Gastrocnemius medialis (tissue), 4 donors: Measurements from ENCODE around the gene PDE1C.

Source experiments
- POLR2A ChIP-seq, 2 donors: fragments of 450-650 bp; IDR thresholded peaks; one replicate each; pipeline ENCODE4 v1.6.1; 2017; ENCODE audit warnings: antibody characterized with exemption in 2 of 2, mild to moderate bottlenecking in 2 of 2, moderate library complexity in 2 of 2
- TF ChIP-seq, protein P1 (sequence below), 5 experiments: fragments of 450-650 bp in 3 of 5; fragments of 200-600 bp in 2 of 5; sonication (generic) in 2 of 5; IDR thresholded peaks in 4 of 5; conservative IDR thresholded peaks in 1 of 5; 1 replicate in 4 of 5; 2 replicates in 1 of 5; pipeline ENCODE4 v1.5.1; 2016 to 2019; ENCODE audit warnings: antibody characterized with exemption in 5 of 5, mild to moderate bottlenecking in 3 of 5, moderate library complexity in 3 of 5

DNA sequence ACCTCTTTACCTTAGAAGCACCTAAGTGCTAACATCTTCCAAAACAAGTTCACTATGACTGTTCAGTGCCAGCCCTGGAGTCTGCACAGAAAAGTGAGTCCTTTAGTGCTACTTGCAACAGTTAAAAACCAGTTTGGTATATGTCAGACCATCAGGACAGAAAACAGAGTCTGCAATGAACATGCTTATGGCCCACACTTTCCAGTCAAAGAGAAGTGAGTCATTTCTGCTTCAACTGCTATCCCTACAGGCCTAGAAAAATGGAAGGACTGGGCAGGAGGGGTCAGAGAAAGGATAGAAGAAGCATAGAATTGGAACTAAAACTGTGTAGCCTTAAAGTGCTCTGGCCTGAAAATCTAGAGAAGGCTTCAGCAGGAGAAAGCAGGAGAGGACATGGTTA is 108.0 kb downstream of the PDE1C start:
- TF ChIP-seq, protein P1, sequence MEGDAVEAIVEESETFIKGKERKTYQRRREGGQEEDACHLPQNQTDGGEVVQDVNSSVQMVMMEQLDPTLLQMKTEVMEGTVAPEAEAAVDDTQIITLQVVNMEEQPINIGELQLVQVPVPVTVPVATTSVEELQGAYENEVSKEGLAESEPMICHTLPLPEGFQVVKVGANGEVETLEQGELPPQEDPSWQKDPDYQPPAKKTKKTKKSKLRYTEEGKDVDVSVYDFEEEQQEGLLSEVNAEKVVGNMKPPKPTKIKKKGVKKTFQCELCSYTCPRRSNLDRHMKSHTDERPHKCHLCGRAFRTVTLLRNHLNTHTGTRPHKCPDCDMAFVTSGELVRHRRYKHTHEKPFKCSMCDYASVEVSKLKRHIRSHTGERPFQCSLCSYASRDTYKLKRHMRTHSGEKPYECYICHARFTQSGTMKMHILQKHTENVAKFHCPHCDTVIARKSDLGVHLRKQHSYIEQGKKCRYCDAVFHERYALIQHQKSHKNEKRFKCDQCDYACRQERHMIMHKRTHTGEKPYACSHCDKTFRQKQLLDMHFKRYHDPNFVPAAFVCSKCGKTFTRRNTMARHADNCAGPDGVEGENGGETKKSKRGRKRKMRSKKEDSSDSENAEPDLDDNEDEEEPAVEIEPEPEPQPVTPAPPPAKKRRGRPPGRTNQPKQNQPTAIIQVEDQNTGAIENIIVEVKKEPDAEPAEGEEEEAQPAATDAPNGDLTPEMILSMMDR (IDR thresholded peaks at IDR 0.05 in 4 of 5, conservative IDR thresholded peaks at IDR 0.05 in 1 of 5): no peak
- no peak for TF ChIP-seq POLR2A (IDR thresholded peaks at IDR 0.05)
